ENCODE data around the gene R3HDM1.

DNA sequence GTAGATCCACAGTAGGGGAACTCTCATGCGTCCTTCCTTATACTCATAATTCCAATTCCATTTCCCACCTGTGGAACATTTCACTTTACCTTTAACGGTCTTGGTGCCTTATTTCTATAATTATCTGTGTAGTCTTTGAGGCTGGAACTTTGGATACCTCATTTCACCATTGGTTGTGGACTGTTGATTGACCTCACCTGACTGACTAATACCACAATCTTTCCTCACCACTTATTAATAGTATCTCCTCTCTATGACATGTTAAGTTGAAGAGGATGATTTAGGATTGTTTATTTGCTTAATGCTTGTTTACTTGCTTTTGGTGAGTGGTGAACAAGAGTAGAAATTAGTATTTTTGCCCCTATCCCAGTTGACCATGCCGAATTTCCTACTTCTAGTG lies 50.0 kb downstream of the R3HDM1 start:
- TF ChIP-seq POLR2A (IDR thresholded peaks at IDR 0.05) = no peak
- TF ChIP-seq, protein P1, sequence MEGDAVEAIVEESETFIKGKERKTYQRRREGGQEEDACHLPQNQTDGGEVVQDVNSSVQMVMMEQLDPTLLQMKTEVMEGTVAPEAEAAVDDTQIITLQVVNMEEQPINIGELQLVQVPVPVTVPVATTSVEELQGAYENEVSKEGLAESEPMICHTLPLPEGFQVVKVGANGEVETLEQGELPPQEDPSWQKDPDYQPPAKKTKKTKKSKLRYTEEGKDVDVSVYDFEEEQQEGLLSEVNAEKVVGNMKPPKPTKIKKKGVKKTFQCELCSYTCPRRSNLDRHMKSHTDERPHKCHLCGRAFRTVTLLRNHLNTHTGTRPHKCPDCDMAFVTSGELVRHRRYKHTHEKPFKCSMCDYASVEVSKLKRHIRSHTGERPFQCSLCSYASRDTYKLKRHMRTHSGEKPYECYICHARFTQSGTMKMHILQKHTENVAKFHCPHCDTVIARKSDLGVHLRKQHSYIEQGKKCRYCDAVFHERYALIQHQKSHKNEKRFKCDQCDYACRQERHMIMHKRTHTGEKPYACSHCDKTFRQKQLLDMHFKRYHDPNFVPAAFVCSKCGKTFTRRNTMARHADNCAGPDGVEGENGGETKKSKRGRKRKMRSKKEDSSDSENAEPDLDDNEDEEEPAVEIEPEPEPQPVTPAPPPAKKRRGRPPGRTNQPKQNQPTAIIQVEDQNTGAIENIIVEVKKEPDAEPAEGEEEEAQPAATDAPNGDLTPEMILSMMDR (IDR thresholded peaks at IDR 0.05) = no peak

All from body of pancreas (tissue), 4 donors.